Activated B cell treated with CpG ODN at 0.5 μM for 24 hours (primary cell): ENCODE measurements around the gene NEGR1. TPM values are rescaled to one million over a fixed set of nuclear protein-coding genes. Genes with fewer than 3 reads are reported as not detected.
"Not testable (repeated sequence)": the region's sequence is repeated elsewhere in the genome, so short reads cannot be mapped to it uniquely, and the experiment has no call there.

Source experiments
- ATAC-seq: fragments of 200-7000 bp; cut with Tn5 transposase; one replicate; pipeline ENCODE4 v1.10.0; 2021; ENCODE audit warnings: low read depth, mild to moderate bottlenecking, moderate library complexity
- CTCF ChIA-PET: fragments of 350-600 bp; sonication (Branson Sonifier 250); formaldehyde crosslinking; loops from one replicate; lab custom pipeline; 2021; ENCODE audit warnings: antibody characterized with exemption; lab: Charles Lee
- POLR2A ChIA-PET: fragments of 350-600 bp; sonication (Branson Sonifier 250); formaldehyde crosslinking; loops from one replicate; lab custom pipeline; 2021; ENCODE audit warnings: antibody characterized with exemption; lab: Charles Lee
- DNase-seq: peaks from one replicate; pipeline ENCODE4 v3.0.0; 2022
- H3K27ac Mint-ChIP-seq: one replicate; pipeline ENCODE4 v1.8.0; 2020; ENCODE audit warnings: mixed read lengths
- H3K27me3 Mint-ChIP-seq: one replicate; pipeline ENCODE4 v1.8.0; 2021; ENCODE audit warnings: mixed read lengths
- H3K36me3 Mint-ChIP-seq: one replicate; pipeline ENCODE4 v1.8.0; 2021; ENCODE audit warnings: low read depth, mixed read lengths
- H3K4me1 Mint-ChIP-seq: one replicate; pipeline ENCODE4 v1.8.0; 2021; ENCODE audit warnings: mixed read lengths
- H3K4me3 Mint-ChIP-seq: one replicate; pipeline ENCODE4 v1.8.0; 2020; ENCODE audit warnings: mild to moderate bottlenecking, mixed read lengths
- H3K9me3 Mint-ChIP-seq: one replicate; pipeline ENCODE4 v1.8.0; 2020; ENCODE audit warnings: mixed read lengths
- CTCF ChIP-seq: fragments of 200-600 bp; IDR thresholded peaks from one replicate; pipeline ENCODE4 v1.8.0; 2022; ENCODE audit warnings: antibody characterized with exemption, mild to moderate bottlenecking
- intact Hi-C: fragments of 100-400 bp; cut with micrococcal nuclease; formaldehyde crosslinking; loops from one replicate; pipeline ENCODE4 v1.15.1; 2024
- total RNA-seq: library from RNA; stranded (reverse); gene quantifications from 2 replicates; pipeline ENCODE4 v1.2.3, GENCODE V29; 2022

The NEGR1 gene
- total RNA-seq, 1 donor from 2014 or later = not detected

DNA sequence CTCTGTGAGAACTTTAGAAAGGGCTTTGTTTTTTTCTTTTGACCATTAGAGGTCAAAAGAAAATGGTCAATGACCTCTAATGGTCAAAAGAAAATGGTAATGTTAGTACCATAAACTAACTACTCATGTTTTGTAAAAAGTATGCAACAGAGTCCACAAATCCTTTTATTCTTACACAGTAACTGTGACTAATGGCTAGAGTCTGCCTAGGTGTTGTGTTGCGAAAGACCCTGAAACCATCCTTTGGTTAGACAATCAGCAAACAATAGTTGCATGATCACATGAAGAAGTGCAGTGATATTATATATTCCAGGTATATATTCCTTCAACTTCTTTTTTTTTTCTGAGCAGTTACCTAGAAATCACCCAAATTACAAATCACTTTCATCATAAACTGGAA is 40.9 kb downstream of the NEGR1 start:
- DNase-seq = no peak
- Mint-ChIP-seq H3K36me3 (no peaks in the 10 kb centered on the region), H3K4me1 (no peaks in the 10 kb centered on the region), H3K9me3 (no peaks in the 10 kb centered on the region), H3K27ac (no peak overlapping the region), H3K4me3 (no peak overlapping the region), H3K27me3 (no peaks in the 10 kb centered on the region)
- intact Hi-C loops = no loop called here
- POLR2A ChIA-PET = no interaction called here
- CTCF ChIA-PET = no interaction called here
- no peak for TF ChIP-seq CTCF
- ATAC-seq = no peak

DNA sequence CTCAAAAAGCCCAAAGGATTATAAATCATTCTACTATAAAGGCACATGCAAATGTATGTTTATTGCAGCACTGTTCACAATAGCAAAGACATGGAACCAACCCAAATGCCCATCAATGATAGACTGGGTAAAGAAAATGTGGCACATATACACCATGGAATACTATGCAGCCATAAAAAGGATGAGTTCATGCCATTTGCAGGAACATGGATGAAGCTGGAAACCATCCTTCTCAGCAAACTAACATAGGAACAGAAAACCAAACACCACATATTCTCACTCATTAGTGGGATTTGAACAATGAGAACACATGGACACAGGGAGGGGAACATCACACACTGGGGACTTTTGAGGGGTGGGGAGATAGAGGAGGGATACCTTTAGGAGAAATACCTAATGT is 46.4 kb downstream of the NEGR1 start:
- H3K36me3 Mint-ChIP-seq, intact Hi-C loops, POLR2A ChIA-PET, H3K4me1 Mint-ChIP-seq, DNase-seq, H3K4me3 Mint-ChIP-seq, H3K27me3 Mint-ChIP-seq, H3K27ac Mint-ChIP-seq, ATAC-seq, CTCF ChIA-PET: not testable (repeated sequence)
- H3K9me3 Mint-ChIP-seq = peaks cover 15% of the 10 kb centered on the region

DNA sequence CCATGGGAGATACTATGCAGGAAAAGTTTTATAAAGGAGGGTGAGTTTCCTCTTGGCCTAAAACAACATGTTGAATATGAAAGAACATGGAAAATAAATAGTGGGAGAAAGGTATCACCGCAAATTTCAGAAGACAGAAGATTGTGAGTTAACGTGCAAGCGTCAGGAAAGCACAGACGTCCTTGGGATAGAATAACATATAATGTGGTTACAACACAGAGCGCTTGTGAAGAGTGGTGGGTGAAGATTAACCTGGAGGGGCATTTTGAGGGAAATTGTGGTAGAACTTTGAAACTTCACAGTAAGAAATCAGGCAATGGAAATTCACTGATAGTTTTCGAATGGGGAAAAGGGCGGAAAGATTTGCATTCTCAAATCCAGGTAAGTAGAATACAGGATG is 47.3 kb downstream of the NEGR1 start:
- no peak for TF ChIP-seq CTCF
- no peak for DNase-seq
- Mint-ChIP-seq H3K4me1 (no peaks in the 10 kb centered on the region), H3K27ac (no peak overlapping the region), H3K36me3 (no peaks in the 10 kb centered on the region), H3K27me3 (no peaks in the 10 kb centered on the region), H3K9me3 (peaks cover 15% of the 10 kb centered on the region), H3K4me3 (no peak overlapping the region)
- CTCF ChIA-PET = no interaction called here
- ATAC-seq = no peak
- POLR2A ChIA-PET = no interaction called here
- intact Hi-C loops = no loop called here

DNA sequence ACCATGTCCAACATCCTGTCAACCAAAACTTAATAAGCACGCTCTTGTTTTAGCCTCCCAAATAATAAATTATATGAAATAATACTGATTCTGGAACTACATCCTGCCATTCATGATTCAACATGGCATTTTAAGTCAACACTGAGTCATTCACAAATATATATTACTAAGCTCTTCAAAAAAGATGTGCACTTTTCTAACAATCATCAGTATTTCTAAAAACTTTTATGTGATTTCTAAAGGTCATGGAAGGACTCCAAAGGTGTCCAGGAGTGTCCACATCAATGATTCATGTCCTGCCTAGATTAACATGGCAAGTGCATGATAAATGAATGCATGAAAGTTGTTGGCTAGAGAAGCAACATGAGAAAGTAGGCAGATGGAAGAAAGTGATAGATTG is 51.6 kb downstream of the NEGR1 start:
- CTCF ChIA-PET = no interaction called here
- Mint-ChIP-seq H3K27ac (no peak overlapping the region), H3K27me3 (no peaks in the 10 kb centered on the region), H3K4me1 (no peaks in the 10 kb centered on the region), H3K4me3 (no peak overlapping the region), H3K9me3 (peaks cover 13% of the 10 kb centered on the region), H3K36me3 (no peaks in the 10 kb centered on the region)
- no peak for ATAC-seq
- intact Hi-C loops = no loop called here
- POLR2A ChIA-PET = no interaction called here
- TF ChIP-seq CTCF = no peak
- no peak for DNase-seq

- Mint-ChIP-seq H3K36me3 (no peaks in the 10 kb centered on the region), H3K4me3 (no peak overlapping the region), H3K27me3 (no peaks in the 10 kb centered on the region), H3K9me3 (peaks cover 10% of the 10 kb centered on the region), H3K27ac (no peak overlapping the region), H3K4me1 (no peaks in the 10 kb centered on the region)
- intact Hi-C loops = no loop called here
- no peak for TF ChIP-seq CTCF
- DNase-seq (no peak), ATAC-seq (no peak)
- ChIA-PET CTCF (no interaction called here), POLR2A (no interaction called here)
Observed at GRCh38 chr1:72229893-72230292, 52.4 kb downstream of the NEGR1 start.

- Mint-ChIP-seq H3K4me3 (no peak overlapping the region), H3K4me1 (no peaks in the 10 kb centered on the region), H3K36me3 (no peaks in the 10 kb centered on the region), H3K27ac (no peak overlapping the region), H3K27me3 (no peaks in the 10 kb centered on the region), H3K9me3 (no peaks in the 10 kb centered on the region)
- CTCF ChIA-PET = no interaction called here
- POLR2A ChIA-PET = no interaction called here
- DNase-seq = no peak
- no peak for TF ChIP-seq CTCF
- ATAC-seq = no peak
- intact Hi-C loops = no loop called here
Observed at GRCh38 chr1:72227667-72228066, 54.7 kb downstream of the NEGR1 start.
